Left hindlimb (tissue), 1 donor: ENCODE measurements around the gene CTDNEP1.

ENCODE experiments used
- DNase-seq: peaks from one replicate; pipeline ENCODE4 v3.0.0-alpha.2; 2018

The CTDNEP1 gene

GRCh38 chr17:7226721-7227710, 24.5 kb downstream of the CTDNEP1 start:
- no peak for DNase-seq

GRCh38 chr17:7225711-7226331, 25.7 kb downstream of the CTDNEP1 start:
- DNase-seq = no peak

DNA sequence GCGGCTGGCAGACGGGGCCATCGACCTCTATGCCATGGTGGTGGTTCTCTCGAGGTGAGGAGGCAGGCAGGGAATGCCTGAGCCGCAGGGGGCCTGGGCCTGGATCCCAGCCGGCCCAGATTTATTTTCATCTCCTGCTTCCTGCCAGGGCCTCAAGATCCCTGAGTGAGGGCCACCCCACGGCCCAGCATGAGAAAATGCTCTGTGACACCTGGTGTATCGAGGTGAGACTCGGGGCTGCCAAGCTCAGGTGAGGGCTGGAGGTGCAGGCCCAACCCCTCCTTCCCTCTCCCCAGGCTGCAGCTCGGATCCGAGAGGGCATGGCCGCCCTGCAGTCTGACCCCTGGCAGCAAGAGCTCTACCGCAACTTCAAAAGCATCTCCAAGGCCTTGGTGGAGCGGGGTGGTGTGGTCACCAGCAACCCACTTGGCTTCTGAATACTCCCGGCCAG, 26.8 kb downstream of the CTDNEP1 start:
- no peak for DNase-seq

- no peak for DNase-seq
These were observed 27.4 kb downstream of the CTDNEP1 start for GRCh38 chr17:7224110-7224509.

DNA sequence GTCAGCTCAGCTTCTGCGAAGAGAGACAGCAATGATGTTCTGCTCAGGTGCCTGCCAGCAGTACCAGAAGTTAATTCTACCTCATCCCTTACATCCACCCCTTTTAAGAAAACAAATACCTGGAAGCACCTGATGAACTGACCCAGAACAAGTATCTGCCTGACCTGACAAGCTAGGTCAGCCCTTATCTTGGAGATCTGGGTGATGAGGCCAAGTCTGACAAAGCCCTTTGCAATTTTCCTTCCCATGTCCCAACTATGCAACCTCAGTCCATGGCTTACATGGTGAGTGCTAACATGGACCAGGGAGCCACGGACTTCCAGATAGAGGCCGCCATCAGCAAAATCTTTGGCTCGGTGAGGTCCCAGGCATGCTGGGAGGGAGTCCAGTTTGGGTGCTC, 28.2 kb downstream of the CTDNEP1 start:
- DNase-seq = no peak

DNA sequence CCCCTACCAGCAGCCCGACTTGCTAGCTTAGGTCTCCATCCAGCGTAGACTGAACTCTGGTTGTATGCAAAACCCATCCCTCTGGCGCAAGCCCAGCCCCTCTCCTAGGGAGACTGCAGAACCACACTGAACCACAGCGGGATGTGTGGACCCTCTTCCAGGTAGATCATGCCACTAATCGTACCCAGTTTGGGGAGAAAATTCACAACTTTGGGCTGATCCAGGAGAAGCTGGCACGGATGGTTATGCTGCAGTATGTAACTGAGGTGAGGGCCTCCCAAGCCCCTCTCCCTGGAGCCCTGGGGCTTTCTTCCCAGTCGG, 28.6 kb downstream of the CTDNEP1 start:
- peak; percentile 36 for DNase-seq

- DNase-seq = no peak
These were observed 29.2 kb downstream of the CTDNEP1 start for GRCh38 chr17:7222093-7222971.

- DNase-seq = no peak
These were observed 30.0 kb downstream of the CTDNEP1 start for GRCh38 chr17:7221278-7222092.

- no peak for DNase-seq
These were observed 30.8 kb downstream of the CTDNEP1 start for GRCh38 chr17:7220593-7221277.

DNA sequence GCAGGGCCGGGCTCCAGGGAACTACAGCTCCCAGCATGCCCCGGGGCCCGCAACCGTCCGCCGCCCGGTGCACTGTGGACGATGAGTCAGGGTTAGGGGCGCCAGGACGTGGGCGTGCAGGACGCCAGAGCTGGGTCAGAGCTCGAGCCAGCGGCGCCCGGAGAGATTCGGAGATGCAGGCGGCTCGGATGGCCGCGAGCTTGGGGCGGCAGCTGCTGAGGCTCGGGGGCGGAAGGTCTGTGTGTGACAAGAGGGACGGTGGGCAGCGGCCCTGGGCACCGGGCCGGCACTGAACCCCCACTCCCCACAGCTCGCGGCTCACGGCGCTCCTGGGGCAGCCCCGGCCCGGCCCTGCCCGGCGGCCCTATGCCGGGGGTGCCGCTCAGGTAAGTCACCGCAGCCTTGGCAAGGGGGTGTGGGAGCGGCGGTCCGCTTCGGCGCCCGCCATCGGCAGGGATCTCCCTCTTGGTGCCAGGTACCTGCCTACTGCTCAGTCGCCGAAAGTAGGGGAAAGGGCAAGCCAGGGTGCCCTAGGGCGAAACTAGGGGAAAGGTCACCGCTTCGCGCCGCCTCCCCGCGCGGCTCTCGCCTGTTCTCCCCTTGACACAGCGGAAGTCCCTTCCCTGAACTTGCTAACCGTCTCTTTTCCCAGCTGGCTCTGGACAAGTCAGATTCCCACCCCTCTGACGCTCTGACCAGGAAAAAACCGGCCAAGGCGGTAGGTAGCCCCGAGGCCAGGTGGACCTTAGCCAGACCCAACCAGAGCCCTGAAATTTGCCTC, 31.5 kb downstream of the CTDNEP1 start, which contains the start of the genes ACADVL and DLG4:
Gene ACADVL (plus strand): TSS at position 127 of the 781 bp plus-strand sequence. CDS start 47 bp downstream, at position 174.
Gene DLG4 (minus strand): TSS at position 25 of the 781 bp plus-strand sequence.
- peak; percentile 95 for DNase-seq

GRCh38 chr17:7219229-7219811, 32.2 kb downstream of the CTDNEP1 start:
- DNase-seq = no peak

- DNase-seq = no peak
These were observed 32.8 kb downstream of the CTDNEP1 start for GRCh38 chr17:7218758-7219157.

DNA sequence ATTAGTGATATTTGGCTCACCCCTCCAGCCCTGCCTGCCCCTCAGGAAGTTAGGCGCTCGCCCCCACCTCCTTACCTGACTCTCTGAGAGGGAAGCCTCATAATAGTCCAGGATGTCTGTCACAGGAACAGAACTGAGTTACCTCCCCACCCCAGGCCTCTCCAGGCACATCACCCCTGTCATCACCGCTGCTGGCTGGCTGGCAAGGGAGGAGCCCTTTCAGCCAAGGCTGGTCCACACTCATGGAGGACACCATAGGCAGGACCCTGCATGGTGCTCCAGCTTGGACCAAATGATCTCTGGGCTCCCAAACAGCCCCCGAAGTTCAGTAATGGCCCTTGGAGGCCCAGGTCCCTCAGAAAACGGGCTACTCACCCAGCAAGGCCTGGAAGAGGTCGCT, 33.4 kb downstream of the CTDNEP1 start:
- DNase-seq = no peak

DNA sequence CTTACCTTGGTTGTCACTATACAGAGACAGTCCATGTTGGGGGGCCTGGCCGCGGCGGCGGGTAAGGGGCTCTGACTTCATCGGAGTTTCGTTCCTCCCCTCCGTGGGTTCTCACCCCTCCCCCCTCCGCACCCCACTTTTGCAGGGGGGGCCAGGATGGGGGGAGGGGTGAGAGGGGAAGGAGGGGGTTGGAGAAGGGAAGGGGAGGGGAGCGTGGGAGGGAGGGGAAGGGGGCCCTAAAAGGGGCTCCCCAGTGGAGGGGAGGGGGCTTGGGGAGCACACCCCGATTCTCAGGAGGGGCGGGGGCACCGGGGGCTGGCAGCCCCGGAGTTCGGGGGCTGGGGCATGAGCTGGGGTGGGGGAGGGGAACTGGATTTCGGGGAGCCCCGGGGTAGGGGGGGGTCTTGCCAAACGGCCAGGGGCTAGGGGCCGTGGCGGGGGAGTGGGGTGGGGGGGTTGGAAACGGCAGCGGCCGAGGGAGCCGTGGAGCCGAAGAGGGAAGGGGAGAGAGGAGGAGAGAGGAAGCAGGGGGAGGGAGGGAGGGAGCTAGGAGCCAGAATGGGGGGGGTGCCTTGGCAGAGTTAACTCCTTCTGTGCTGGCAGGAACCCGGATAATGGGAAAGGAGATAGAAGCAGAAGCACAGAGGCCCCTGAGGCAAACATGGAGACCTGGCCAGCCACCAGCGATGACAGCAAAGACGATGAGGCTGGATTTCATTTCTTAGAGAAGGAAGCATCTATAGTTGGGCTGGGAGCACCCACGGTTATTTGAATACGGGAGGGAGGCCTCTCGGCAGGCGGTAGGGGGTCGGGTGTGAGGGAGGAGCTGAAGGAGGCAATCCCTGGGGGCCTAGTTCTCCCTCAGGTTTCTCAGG, 34.2 kb downstream of the CTDNEP1 start:
- peak; percentile 87 for DNase-seq

GRCh38 chr17:7216242-7217112, 35.1 kb downstream of the CTDNEP1 start:
- DNase-seq = no peak

DNA sequence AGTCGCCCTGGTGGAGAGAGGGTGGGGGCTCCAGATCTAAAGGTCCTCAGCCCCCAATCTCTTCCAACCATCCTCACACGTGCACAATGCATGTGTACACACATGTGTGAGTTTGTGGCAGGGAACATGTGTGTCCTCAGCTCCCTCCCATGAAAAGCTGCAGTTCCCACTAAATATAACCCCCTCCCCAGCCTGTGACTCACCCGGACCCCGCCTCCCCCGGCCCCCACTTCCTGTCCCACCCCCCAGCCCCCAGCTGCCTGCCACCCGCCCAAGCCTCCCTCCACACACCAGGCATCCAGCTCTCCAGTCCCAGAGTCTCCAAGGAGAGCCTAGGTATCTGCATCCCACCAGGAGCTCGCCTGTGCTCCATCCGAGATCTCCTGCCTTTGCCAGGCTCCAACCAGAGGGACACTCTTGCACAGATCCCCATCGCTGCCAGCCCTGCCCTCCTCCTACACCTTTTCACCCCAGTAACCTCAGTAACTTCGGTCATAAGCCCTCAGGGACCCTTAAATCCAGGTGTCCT, 35.8 kb downstream of the CTDNEP1 start:
- peak; percentile 66 for DNase-seq

GRCh38 chr17:7215136-7215638, 36.3 kb downstream of the CTDNEP1 start:
- peak; percentile 94 for DNase-seq
